Left colon (tissue), 2 donors: ENCODE data around the gene LIF. TPM values are rescaled to one million over a fixed set of nuclear protein-coding genes. Genes with fewer than 3 reads are reported as not detected.

Source experiments
- total RNA-seq, 2 donors: library from RNA; stranded (reverse); fragmentation: NEBNext Ultra II Directional; extraction: Animal tissue kit (Norgen Biotek cat#: 25700); gene quantifications; one replicate each; pipeline ENCODE4 v1.2.1, GENCODE V29; 2021
- donor health status: DM: no; HTN: no; CAD: no.
- donor health status: DM: yes; HTN: yes; CAD: no.

Gene LIF
- total RNA-seq, 2 donors from 2014 or later, result 8.2 to 11.7 TPM

Other genes with a start within 250 kb of the LIF start
- gene HORMAD2, start 166.3 kb downstream of the LIF start, total RNA-seq, result not detected
- under 1 TPM in 1 of 2 donors, not detected in 1; 0.20 TPM for gene OSM, start 20.1 kb upstream of the LIF start, total RNA-seq
- gene CASTOR1, start 42.7 kb upstream of the LIF start, total RNA-seq, result 1 to 10 TPM; 3.7 to 4.2 TPM
- 10 to 100 TPM; 32.0 to 41.2 TPM for gene TBC1D10A, start 80.2 kb upstream of the LIF start, total RNA-seq
- gene SF3A1, start 110.1 kb upstream of the LIF start, total RNA-seq, result 100 to 1,000 TPM; 134 to 146 TPM
- gene CCDC157, start 110.2 kb upstream of the LIF start, total RNA-seq, result 1 to 10 TPM; 1.6 to 2.3 TPM
- 1 to 10 TPM; 8.7 to 9.5 TPM for gene RNF215, start 140.7 kb upstream of the LIF start, total RNA-seq
- gene SEC14L2, start 150.3 kb upstream of the LIF start, total RNA-seq, result 1 to 10 TPM; 4.6 to 5.2 TPM
- gene MTFP1, start 179.0 kb upstream of the LIF start, total RNA-seq, result 10 to 100 TPM; 23.1 to 34.9 TPM
- not detected for gene SEC14L3, start 225.3 kb upstream of the LIF start, total RNA-seq